ENCODE results near the gene PTCH1. TPM values are rescaled to one million over a fixed set of nuclear protein-coding genes. Genes with fewer than 3 reads are reported as not detected.

PTCH1 gene
- total and polyA plus RNA-seq, 8 donors, result 3.9 to 53.3 (median 23.5) TPM

- Histone ChIP-seq H3K4me3 (no peak overlapping the region), H3K36me3 (peaks cover 39 to 92% (median 83%) of the 10 kb centered on the region in 4 donors), H3K27ac (no peak overlapping the region), H3K27me3 (no peaks in the 10 kb centered on the region), H3K4me1 (peaks cover 0 to 6% (median 0%) of the 10 kb centered on the region in 4 donors), H3K9me3 (no peaks in the 10 kb centered on the region)
- 68 to 92% (median 89%) methylated on average over 11 of the region's 11 CpGs for WGBS, 5 donors
- no peak for TF ChIP-seq POLR2AphosphoS5 (IDR thresholded peaks at IDR 0.05)
- TF ChIP-seq CTCF (IDR thresholded peaks at IDR 0.05), result no peak
- no peak for TF ChIP-seq EP300 (IDR thresholded peaks at IDR 0.05)
- no peak for TF ChIP-seq POLR2A (IDR thresholded peaks at IDR 0.05)
- intact Hi-C loops (cut with DNase I; ENCODE audit: low total_unique reads), result no loop called here
- DNase-seq, result no peak
These were observed 39.3 kb downstream of the PTCH1 start for GRCh38 chr9:95477441-95477840.

GRCh38 chr9:95468791-95469190 is 48.0 kb downstream of the PTCH1 start:
- intact Hi-C loops (cut with DNase I; ENCODE audit: low total_unique reads), result no loop called here
- no peak for DNase-seq
- TF ChIP-seq EP300 (IDR thresholded peaks at IDR 0.05), result no peak
- no peak for TF ChIP-seq CTCF (IDR thresholded peaks at IDR 0.05)
- Histone ChIP-seq H3K27me3 (no peaks in the 10 kb centered on the region), H3K36me3 (peaks cover 28 to 79% (median 73%) of the 10 kb centered on the region in 4 donors), H3K9me3 (no peaks in the 10 kb centered on the region), H3K4me3 (no peak overlapping the region), H3K27ac (peak overlapping the region in 2 of 5 donors; percentile 52 to 62), H3K4me1 (peaks cover 2 to 22% (median 16%) of the 10 kb centered on the region in 4 donors)
- 91 to 97% (median 96%) methylated on average over 19 of the region's 19 CpGs for WGBS, 5 donors

GRCh38 chr9:95465115-95465514 is 51.7 kb downstream of the PTCH1 start:
- Histone ChIP-seq H3K36me3 (peaks cover 28 to 73% (median 66%) of the 10 kb centered on the region in 4 donors), H3K27me3 (no peaks in the 10 kb centered on the region), H3K4me1 (peaks cover 23 to 47% (median 41%) of the 10 kb centered on the region in 4 donors), H3K27ac (peak overlapping the region in 1 of 5 donors; percentile 17), H3K9me3 (no peaks in the 10 kb centered on the region), H3K4me3 (no peak overlapping the region)
- intact Hi-C loops (cut with DNase I; ENCODE audit: low total_unique reads), result no loop called here
- TF ChIP-seq POLR2AphosphoS5 (IDR thresholded peaks at IDR 0.05), result no peak
- TF ChIP-seq POLR2A (IDR thresholded peaks at IDR 0.05), result no peak
- TF ChIP-seq CTCF (IDR thresholded peaks at IDR 0.05), result no peak
- no peak for TF ChIP-seq EP300 (IDR thresholded peaks at IDR 0.05)
- 62 to 78% (median 70%) methylated on average over 4 of the region's 4 CpGs for WGBS, 5 donors
- DNase-seq, result no peak

GRCh38 chr9:95463148-95464060 is 53.4 kb downstream of the PTCH1 start:
- WGBS, 5 donors, result 65 to 74% (median 69%) methylated on average over 21 of the region's 21 CpGs
- no peak for DNase-seq
- Histone ChIP-seq H3K27me3 (no peaks in the 10 kb centered on the region), H3K36me3 (peaks cover 23 to 73% (median 60%) of the 10 kb centered on the region in 4 donors), H3K9me3 (no peaks in the 10 kb centered on the region), H3K4me1 (peaks cover 30 to 55% (median 43%) of the 10 kb centered on the region in 4 donors), H3K4me3 (peak overlapping the region; percentile 17 to 30 (median 22)), H3K27ac (peak overlapping the region; percentile 44 to 80 (median 73))
- TF ChIP-seq POLR2A (IDR thresholded peaks at IDR 0.05), result no peak
- TF ChIP-seq POLR2AphosphoS5 (IDR thresholded peaks at IDR 0.05), result no peak
- no peak for TF ChIP-seq CTCF (IDR thresholded peaks at IDR 0.05)
- no peak for TF ChIP-seq EP300 (IDR thresholded peaks at IDR 0.05)
- intact Hi-C loops (cut with DNase I; ENCODE audit: low total_unique reads), result no loop called here
